Dedifferentiated amniotic fluid mesenchymal stem cell (primary cell): ENCODE data around the gene SAFB.
A peak's percentile ranks its signal among the peaks of the same experiment; 100 is the strongest.

Experiments used
- DNase-seq: peaks from one replicate; pipeline ENCODE4 v3.0.0-alpha.2; 2016; ENCODE audit errors: extremely low spot score

The SAFB gene

GRCh38 chr19:5666921-5667610 lies 44.2 kb downstream of the SAFB start:
- no peak for DNase-seq

- DNase-seq: no peak
These were observed 44.9 kb downstream of the SAFB start for GRCh38 chr19:5667751-5668271.

- no peak for DNase-seq
These were observed 46.3 kb downstream of the SAFB start for GRCh38 chr19:5669212-5669611.

- no peak for DNase-seq
These were observed 48.7 kb downstream of the SAFB start for GRCh38 chr19:5671600-5671999.

- no peak for DNase-seq
These were observed 50.0 kb downstream of the SAFB start for GRCh38 chr19:5672708-5673459.

GRCh38 chr19:5673752-5674151 lies 50.9 kb downstream of the SAFB start:
- no peak for DNase-seq

- no peak for DNase-seq
These were observed 51.8 kb downstream of the SAFB start for GRCh38 chr19:5674714-5675113.

GRCh38 chr19:5676105-5676771 lies 53.4 kb downstream of the SAFB start:
- DNase-seq: no peak

- DNase-seq: no peak
These were observed 53.9 kb downstream of the SAFB start for GRCh38 chr19:5676772-5677105.

- DNase-seq: no peak
These were observed 54.3 kb downstream of the SAFB start for GRCh38 chr19:5677136-5677535.

GRCh38 chr19:5677580-5677979 lies 54.7 kb downstream of the SAFB start:
- no peak for DNase-seq

- no peak for DNase-seq
These were observed 55.3 kb downstream of the SAFB start for GRCh38 chr19:5678071-5678718.

GRCh38 chr19:5679289-5680083 lies 56.6 kb downstream of the SAFB start:
- no peak for DNase-seq

- peak; percentile 19 for DNase-seq
These were observed 57.2 kb downstream of the SAFB start for GRCh38 chr19:5680084-5680436.

- DNase-seq: peak; percentile 98
These were observed 57.8 kb downstream of the SAFB start, which contains the start of the genes HSD11B1L and MICOS13 for GRCh38 chr19:5680437-5681368. Gene HSD11B1L (plus strand): TSS chr19:5681027. CDS start chr19:5684833, 3,806 bp downstream. Gene MICOS13 (minus strand): TSS chr19:5680516. CDS start chr19:5680486, 30 bp downstream.

- no peak for DNase-seq
These were observed 58.7 kb downstream of the SAFB start for GRCh38 chr19:5681391-5682106.

- DNase-seq: no peak
These were observed 59.2 kb downstream of the SAFB start for GRCh38 chr19:5682107-5682482.

GRCh38 chr19:5683177-5683886 lies 60.4 kb downstream of the SAFB start:
- no peak for DNase-seq
